GM21360 (cell line): Measurements from ENCODE around the gene FLNB.

Source experiments
- ATAC-seq: cut with Tn5 transposase; IDR thresholded peaks from one replicate; pipeline ENCODE4 v1.9.1; 2021; ENCODE audit warnings: mild to moderate bottlenecking, moderate library complexity; ENCODE audit not compliant: unreplicated experiment

FLNB gene

GRCh38 chr3:58009026-58009748 lies 965 bp downstream of the FLNB start:
- peak; percentile 26 for ATAC-seq

DNA sequence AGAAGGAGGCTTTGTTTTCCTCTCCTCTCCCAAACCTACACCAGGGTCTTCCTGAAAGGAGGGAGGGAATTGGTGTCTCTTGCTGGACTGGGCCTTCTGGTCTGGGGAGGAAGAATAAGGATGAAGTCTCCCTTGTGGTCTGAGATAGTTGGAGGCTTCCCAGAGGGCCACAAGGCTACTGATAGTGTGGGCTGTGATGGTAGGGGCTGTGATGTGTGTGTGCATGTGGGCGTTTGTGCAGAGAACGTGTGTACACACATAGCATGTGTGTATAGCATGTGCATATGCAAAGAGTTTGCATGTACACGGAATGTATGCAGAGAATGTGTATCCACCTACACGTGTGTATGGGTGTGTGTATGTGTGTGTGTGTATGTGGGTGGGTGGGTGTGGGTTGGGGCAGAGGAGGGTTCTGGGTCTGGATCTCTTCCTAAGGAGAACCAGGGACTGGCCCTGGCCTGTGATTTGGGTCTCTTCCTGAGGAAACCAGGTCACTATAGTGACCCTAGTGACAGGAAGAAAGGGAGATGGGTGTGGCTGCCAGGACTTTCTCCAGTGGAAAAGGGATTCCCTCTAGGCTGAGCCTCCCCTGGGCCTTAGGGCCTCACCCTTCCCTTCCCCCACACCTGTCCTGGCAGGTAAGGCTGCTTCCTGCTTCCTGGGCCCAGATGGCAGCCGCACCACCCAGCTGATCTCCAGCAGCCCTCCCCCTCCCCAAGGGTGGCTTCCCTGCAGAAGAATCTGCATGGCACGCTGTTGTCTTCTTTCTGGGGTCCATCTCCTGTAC lies 1.7 kb downstream of the FLNB start:
- no peak for ATAC-seq

GRCh38 chr3:58010562-58010961 lies 2.3 kb downstream of the FLNB start:
- no peak for ATAC-seq

- no peak for ATAC-seq
Observed at GRCh38 chr3:58011580-58011979, 3.4 kb downstream of the FLNB start.

- ATAC-seq = no peak
Observed at GRCh38 chr3:58012302-58012701, 4.1 kb downstream of the FLNB start.

GRCh38 chr3:58013099-58013498 lies 4.9 kb downstream of the FLNB start:
- ATAC-seq = no peak

DNA sequence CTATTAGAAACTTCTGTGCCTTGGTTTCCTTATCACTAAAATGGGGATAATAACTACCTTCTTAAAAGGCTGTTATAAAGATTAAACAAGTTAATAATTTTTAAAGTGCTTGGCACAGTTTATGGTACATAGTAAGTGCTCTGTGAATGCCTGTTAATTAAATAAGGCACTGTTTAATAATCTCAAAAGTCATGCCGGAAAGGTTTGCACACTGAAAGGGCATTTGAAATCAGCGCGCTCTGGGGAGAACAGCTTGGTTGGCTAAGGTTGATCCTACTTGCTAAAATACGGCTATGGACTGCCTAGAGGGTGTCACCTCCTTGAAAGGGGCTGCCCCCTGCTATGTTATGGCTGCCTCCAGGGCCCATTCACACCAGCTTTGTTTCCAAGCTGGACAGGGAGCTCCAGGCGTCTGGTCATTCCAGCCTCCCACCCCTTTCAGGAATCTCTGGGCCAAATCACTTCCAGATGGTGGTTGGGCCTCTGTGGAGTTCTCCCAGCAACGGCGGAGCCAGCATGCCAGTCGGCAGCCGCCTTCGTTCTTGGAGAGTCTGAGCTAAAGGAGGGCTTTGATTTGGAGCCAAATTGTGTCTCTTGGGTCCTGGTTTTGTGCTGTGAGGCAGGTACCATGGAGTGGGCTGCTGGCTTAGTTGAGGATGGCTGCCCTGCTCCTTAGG lies 5.9 kb downstream of the FLNB start:
- no peak for ATAC-seq

GRCh38 chr3:58015520-58015915 lies 7.3 kb downstream of the FLNB start:
- ATAC-seq = no peak

DNA sequence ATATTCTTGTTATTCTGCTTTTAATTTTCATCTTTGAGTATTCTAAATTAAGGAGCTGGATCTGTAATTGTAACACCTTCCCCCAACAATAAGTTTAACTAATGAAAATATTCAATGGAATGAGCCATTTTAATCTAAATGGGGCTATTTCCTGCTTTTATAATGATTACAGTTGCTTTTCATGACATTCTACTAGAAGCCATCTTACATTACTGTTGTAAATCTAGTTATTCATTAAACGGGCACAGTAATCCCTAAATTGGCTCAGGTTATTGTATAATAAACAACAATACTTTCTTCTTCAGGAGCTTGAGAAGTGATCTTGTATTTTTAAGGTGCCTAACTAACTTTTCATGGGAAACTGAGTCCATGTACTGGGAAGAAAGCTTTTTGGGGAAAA lies 8.5 kb downstream of the FLNB start:
- no peak for ATAC-seq

GRCh38 chr3:58018892-58019742 lies 10.9 kb downstream of the FLNB start:
- ATAC-seq = no peak

DNA sequence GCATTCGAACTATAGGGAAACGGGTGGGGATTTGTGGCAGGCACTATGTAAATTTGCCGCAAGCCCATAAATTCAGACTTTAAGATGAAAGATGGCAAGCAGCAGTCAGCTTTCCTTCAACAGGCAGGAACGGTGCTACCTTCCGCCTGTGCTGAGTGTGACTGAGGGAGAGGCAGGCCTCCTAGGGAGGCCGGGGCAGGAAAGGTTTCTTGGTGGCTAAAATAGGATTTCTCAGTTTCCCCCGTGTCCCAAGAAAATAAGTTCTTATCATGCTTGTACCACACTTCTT lies 12.5 kb downstream of the FLNB start:
- no peak for ATAC-seq

DNA sequence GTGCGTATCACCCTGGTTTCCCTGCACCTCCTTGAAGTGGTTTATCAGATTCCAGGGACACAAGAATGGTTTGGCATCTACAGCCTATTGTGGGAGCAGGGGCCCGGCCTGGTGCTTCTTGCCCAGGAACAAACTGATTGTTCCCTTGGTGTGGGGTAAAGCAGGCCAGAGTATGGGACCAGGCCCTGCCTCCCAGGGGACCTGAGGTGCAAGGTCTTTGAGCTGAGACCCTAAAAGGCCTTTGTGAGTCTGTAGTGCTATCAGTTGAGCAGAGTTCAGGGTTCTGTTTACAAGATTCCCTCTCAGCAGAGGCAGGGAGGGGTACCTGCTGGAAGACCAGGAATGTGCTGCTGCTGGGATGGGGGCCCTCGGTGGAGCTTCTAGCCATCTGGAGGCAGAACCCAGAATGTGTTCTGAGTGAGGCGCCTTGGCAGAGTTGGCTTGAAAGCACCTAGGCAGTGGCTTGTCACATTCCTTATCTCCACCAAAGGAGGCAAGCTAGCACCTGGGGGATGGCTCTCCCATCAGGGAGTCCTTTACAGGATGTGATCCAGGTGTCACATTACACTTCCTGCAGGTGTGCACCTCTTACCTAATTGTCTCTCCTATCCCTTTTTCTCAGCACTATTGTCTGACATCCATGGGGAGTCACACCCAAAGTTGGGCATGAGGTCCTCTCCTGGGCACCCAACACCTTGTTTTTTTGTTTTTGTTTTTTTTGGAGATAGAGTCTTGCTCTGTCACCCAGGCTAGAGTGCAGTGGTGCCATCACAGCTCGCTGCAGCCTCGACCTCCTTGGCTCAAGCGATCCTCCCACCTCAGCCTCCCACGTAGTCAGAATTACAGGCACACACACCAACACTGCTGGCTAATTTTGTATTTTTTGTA lies 13.1 kb downstream of the FLNB start:
- ATAC-seq = no peak

DNA sequence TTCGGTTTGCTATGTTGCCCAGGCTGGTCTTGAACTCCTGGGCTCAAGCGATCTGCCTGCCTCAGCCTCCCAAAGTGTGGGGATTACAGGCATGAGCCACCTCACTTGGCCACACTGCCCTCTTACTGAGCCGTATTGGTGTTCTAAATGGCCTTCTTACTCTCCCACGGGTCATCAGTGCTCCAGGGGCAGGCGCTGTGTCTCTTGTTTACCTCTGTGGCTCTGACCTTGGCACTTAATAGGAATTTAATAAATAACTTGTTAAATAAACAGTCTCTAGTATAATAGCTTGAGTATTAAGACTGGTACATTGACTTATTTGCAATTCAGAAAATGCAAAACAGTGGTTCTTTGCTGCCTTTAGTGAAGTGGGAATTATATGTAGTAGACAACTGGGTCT lies 13.7 kb downstream of the FLNB start:
- ATAC-seq = no peak

DNA sequence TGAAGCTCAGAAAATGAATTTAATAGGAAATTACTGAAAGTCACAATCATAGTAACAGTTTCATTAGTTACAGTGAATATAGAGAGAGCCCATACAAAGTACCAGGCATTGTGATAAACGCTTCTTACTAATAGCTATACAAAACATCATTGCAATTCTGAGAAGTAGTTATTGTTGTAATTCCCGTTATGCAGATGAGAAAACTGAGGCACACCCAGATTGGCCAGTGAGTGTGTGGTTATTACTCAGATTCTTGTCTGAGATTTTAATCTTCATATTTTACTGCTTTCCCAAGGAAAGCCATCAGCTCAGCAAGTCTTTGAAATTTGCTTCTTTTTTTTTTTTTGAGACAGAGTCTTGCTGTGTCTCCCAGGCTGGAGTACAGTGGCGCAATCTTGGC lies 14.3 kb downstream of the FLNB start:
- ATAC-seq = no peak

GRCh38 chr3:58023531-58023930 lies 15.3 kb downstream of the FLNB start:
- no peak for ATAC-seq

- no peak for ATAC-seq
Observed at GRCh38 chr3:58025406-58025805, 17.2 kb downstream of the FLNB start.

DNA sequence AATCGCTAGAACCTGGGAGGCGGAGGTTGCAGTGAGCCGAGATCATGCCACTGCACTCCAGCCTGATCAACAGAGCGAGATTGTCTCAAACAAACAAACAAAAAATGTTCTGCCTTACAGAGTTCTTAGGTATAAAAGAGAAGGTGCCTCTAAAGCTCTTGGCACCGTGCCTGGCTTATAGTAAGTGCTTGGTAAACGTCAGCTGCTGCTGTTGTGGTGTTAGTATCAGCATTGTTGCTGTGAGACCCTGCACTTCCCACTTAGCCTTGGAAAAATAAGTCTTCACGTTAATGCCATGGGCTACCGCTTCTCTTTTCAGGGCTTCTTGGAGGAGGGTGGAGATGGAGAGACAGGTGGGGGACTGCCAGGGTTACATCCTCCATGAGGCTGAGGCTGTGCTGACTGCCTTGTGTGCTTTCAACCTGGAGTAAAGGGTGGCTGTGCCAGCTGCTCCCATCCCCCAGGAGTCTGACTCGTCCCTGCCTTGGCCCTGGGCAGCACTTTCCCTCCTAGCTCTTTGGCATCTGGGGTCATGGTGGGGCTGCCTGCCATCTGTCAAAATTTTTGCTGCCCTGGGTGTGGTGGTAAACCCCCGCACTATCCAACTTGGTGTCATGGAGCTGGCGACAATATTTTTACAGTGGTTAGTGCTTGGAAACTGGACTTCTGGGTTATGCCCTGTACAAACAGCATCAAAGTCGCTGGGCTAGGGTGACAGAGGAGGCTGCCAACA lies 17.8 kb downstream of the FLNB start:
- ATAC-seq = no peak

- ATAC-seq = no peak
Observed at GRCh38 chr3:58026598-58026997, 18.4 kb downstream of the FLNB start.

DNA sequence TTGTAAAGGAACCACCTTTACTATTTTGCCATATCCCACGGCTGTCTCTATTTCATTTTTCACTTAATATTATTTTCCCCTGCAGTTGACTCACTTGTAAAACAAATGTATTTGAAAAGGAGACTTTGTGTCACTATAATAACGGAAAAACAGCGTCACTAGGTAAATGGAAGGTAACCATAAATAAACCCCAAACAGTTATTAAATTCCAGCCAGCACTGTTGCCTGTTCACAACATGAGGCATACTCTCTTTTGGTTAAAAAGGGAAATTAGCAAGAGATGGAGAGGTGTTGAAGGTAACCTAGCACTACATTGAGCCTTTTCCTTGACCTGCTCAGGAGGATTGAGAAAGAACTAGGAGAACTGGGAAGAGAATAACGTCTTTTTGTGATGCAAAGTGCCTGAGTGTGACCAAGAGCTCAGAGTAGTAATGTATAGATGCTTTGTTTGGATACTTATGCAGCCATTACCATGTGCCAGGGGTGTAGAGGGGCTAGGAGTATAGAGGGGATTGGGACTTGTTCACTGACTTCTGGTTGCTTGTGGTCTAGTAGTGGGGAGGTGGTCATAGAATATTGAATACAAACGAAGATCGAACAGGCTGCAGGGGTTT lies 19.6 kb downstream of the FLNB start:
- no peak for ATAC-seq
